ENCODE data around the gene EHBP1.

DNA sequence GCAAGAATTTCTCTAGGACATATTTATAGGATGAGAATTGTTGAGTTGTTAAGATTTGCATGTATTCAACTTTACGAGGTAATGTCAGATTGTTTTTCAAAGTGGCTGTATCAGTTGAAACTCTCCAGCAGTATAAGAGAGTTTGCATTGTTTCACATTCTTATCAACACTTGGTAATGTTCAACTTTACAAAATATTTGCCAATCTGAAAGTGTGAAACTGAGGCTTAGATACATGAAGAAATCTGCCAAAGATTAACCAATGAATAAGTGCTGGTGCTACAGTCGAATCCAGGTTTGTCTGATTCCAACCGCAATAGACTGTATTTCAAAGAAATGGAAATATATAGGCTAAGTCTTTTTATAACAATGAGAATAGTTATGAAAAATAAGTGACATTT, 117.0 kb downstream of the EHBP1 start:
- TF ChIP-seq, protein P1, sequence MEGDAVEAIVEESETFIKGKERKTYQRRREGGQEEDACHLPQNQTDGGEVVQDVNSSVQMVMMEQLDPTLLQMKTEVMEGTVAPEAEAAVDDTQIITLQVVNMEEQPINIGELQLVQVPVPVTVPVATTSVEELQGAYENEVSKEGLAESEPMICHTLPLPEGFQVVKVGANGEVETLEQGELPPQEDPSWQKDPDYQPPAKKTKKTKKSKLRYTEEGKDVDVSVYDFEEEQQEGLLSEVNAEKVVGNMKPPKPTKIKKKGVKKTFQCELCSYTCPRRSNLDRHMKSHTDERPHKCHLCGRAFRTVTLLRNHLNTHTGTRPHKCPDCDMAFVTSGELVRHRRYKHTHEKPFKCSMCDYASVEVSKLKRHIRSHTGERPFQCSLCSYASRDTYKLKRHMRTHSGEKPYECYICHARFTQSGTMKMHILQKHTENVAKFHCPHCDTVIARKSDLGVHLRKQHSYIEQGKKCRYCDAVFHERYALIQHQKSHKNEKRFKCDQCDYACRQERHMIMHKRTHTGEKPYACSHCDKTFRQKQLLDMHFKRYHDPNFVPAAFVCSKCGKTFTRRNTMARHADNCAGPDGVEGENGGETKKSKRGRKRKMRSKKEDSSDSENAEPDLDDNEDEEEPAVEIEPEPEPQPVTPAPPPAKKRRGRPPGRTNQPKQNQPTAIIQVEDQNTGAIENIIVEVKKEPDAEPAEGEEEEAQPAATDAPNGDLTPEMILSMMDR (IDR thresholded peaks at IDR 0.05), result no peak
- TF ChIP-seq POLR2AphosphoS5 (IDR thresholded peaks at IDR 0.05), result no peak

Measured in stomach (tissue), 4 donors.